PC-3 (cell line): ENCODE results near the gene ZNF330. TPM values are rescaled to one million over a fixed set of nuclear protein-coding genes. Genes with fewer than 3 reads are reported as not detected.

ENCODE experiments used
- ATAC-seq: fragments of 200-7000 bp; cut with Tn5 transposase; 2 replicates; pipeline ENCODE4 v1.9.1; 2020; ENCODE audit warnings: mild to moderate bottlenecking, moderate library complexity
- BruUV-seq: library from RNA; stranded (reverse); fragments of 400-500 nt; replicated peaks from 2 replicates; lab custom pipeline; 2021; lab: Mats Ljungman, UMichigan
- CTCF ChIA-PET: fragments of 300-600 bp; sonication (Branson Sonifier 250); formaldehyde crosslinking; loops from one replicate; lab custom pipeline; 2022; ENCODE audit warnings: antibody characterized with exemption; lab: Charles Lee
- POLR2A ChIA-PET: fragments of 300-600 bp; sonication (Branson Sonifier 250); formaldehyde crosslinking; loops from one replicate; lab custom pipeline; 2022; ENCODE audit warnings: antibody characterized with exemption; ENCODE audit not compliant: unreplicated experiment; lab: Charles Lee
- DNase-seq: peaks from one replicate; pipeline ENCODE4 v3.0.0-alpha.2; 2015
- H2AFZ ChIP-seq: fragments of 300-600 bp; sonication (generic); 2 replicates; pipeline ENCODE4 v1.6.0; 2016; ENCODE audit warnings: antibody characterized with exemption, low read length
- H3F3A ChIP-seq: fragments of 300-600 bp; sonication (generic); one replicate; pipeline ENCODE4 v1.6.0; 2017; ENCODE audit warnings: antibody characterized with exemption, low read length, control low read depth, mild to moderate bottlenecking; ENCODE audit not compliant: unreplicated experiment
- H3K27ac ChIP-seq: fragments of 300-600 bp; sonication (generic); 2 replicates; pipeline ENCODE4 v1.5.1; 2016; ENCODE audit warnings: mild to moderate bottlenecking, low read length
- H3K27me3 ChIP-seq: fragments of 300-600 bp; sonication (generic); 2 replicates; pipeline ENCODE4 v1.6.1; 2016; ENCODE audit warnings: low read length, mixed read lengths
- H3K36me3 ChIP-seq: fragments of 300-600 bp; sonication (generic); 2 replicates; pipeline ENCODE4 v1.6.1; 2016; ENCODE audit warnings: low read depth, mixed run types, low read length, mixed read lengths
- H3K4me1 ChIP-seq: fragments of 300-600 bp; sonication (generic); 2 replicates; pipeline ENCODE4 v1.5.1; 2016; ENCODE audit warnings: low read length; ENCODE audit not compliant: insufficient read depth
- H3K4me2 ChIP-seq: fragments of 300-600 bp; sonication (generic); 2 replicates; pipeline ENCODE4 v1.6.0; 2016; ENCODE audit warnings: low read length
- H3K4me3 ChIP-seq: fragments of 300-600 bp; sonication (generic); 2 replicates; pipeline ENCODE4 v1.5.1; 2016; ENCODE audit warnings: mild to moderate bottlenecking, low read length, mixed read lengths
- H3K79me2 ChIP-seq: fragments of 300-600 bp; sonication (generic); 2 replicates; pipeline ENCODE4 v1.6.1; 2017; ENCODE audit warnings: low read length, mixed read lengths
- H3K9ac ChIP-seq: fragments of 300-600 bp; sonication (generic); 2 replicates; pipeline ENCODE4 v1.6.0; 2016; ENCODE audit warnings: mild to moderate bottlenecking, low read length
- H3K9me2 ChIP-seq: fragments of 300-600 bp; sonication (generic); replicated peaks from 2 replicates; pipeline ENCODE4 v1.6.1; 2016; ENCODE audit warnings: mixed run types, low read length, mixed read lengths
- H3K9me3 ChIP-seq: fragments of 300-600 bp; sonication (generic); 2 replicates; pipeline ENCODE4 v1.6.1; 2016; ENCODE audit warnings: low read length, mixed read lengths
- H4K20me1 ChIP-seq: fragments of 300-600 bp; sonication (generic); 2 replicates; pipeline ENCODE4 v1.6.1; 2016; ENCODE audit warnings: low read length, mixed read lengths
- CTCF ChIP-seq: fragments of 300-600 bp; sonication (generic); conservative IDR thresholded peaks from 2 replicates; pipeline ENCODE4 v1.5.1; 2017; ENCODE audit warnings: antibody characterized with exemption, low read depth, mild to moderate bottlenecking, low read length
- EZH2 ChIP-seq: fragments of 300-600 bp; sonication (generic); IDR thresholded peaks from one replicate; pipeline ENCODE4 v1.6.1; 2017; ENCODE audit warnings: antibody characterized with exemption, mild to moderate bottlenecking, low read length; ENCODE audit not compliant: unreplicated experiment
- EZH2phosphoT487 ChIP-seq: fragments of 300-600 bp; sonication (generic); IDR thresholded peaks from 2 replicates; pipeline ENCODE4 v1.6.1; 2018; ENCODE audit warnings: mild to moderate bottlenecking, antibody characterized with exemption, low read length, borderline replicate concordance
- intact Hi-C: fragments of 100-400 bp; cut with micrococcal nuclease; formaldehyde crosslinking; loops from 2 replicates; pipeline ENCODE4 v1.9.0; 2023
- total RNA-seq: library from RNA; depleted of rRNA; stranded (reverse); fragments of >200 nt; gene quantifications from 2 replicates; pipeline ENCODE4 v1.2.3, GENCODE V29; 2014

The ZNF330 gene
- total RNA-seq, 1 experiment from 2014 or later = 44.4 TPM

GRCh38 chr4:141247430-141247780 lies 26.7 kb downstream of the ZNF330 start:
- no TSS peak for BruUV-seq
- Histone ChIP-seq H2AFZ (no peak overlapping the region), H3K9ac (no peak overlapping the region), H3K4me3 (no peak overlapping the region), H3K36me3 (no peaks in the 10 kb centered on the region), H3K27ac (no peak overlapping the region), H3K27me3 (no peaks in the 10 kb centered on the region), H3K79me2 (no peaks in the 10 kb centered on the region), H3K9me3 (no peaks in the 10 kb centered on the region), H3K9me2 (no peaks in the 10 kb centered on the region), H3F3A (no peaks in the 10 kb centered on the region), H3K4me1 (no peaks in the 10 kb centered on the region), H4K20me1 (no peaks in the 10 kb centered on the region), H3K4me2 (no peak overlapping the region)
- intact Hi-C loops = no loop called here
- DNase-seq (no peak), ATAC-seq (no peak)
- ChIA-PET POLR2A (no interaction called here), CTCF (no interaction called here)
- no peak for TF ChIP-seq EZH2
- TF ChIP-seq EZH2phosphoT487 = no peak
- no peak for TF ChIP-seq CTCF

GRCh38 chr4:141248029-141248428 lies 27.3 kb downstream of the ZNF330 start:
- Histone ChIP-seq H3K9me2 (no peaks in the 10 kb centered on the region), H3K79me2 (no peaks in the 10 kb centered on the region), H3K9me3 (no peaks in the 10 kb centered on the region), H3K27me3 (no peaks in the 10 kb centered on the region), H2AFZ (no peak overlapping the region), H4K20me1 (no peaks in the 10 kb centered on the region), H3K9ac (no peak overlapping the region), H3K4me1 (no peaks in the 10 kb centered on the region), H3K27ac (no peak overlapping the region), H3K36me3 (no peaks in the 10 kb centered on the region), H3K4me2 (no peak overlapping the region), H3F3A (no peaks in the 10 kb centered on the region), H3K4me3 (no peak overlapping the region)
- BruUV-seq = no TSS peak
- POLR2A ChIA-PET = no interaction called here
- DNase-seq = no peak
- CTCF ChIA-PET = no interaction called here
- intact Hi-C loops = no loop called here
- no peak for ATAC-seq
- TF ChIP-seq CTCF = no peak
- TF ChIP-seq EZH2phosphoT487 = no peak
- TF ChIP-seq EZH2 = no peak

GRCh38 chr4:141248486-141248885 lies 27.8 kb downstream of the ZNF330 start:
- ATAC-seq = no peak
- ChIA-PET POLR2A (no interaction called here), CTCF (no interaction called here)
- no TSS peak for BruUV-seq
- H3K79me2 ChIP-seq = no peaks in the 10 kb centered on the region
- H3K9ac ChIP-seq = no peak overlapping the region
- H3K9me2 ChIP-seq = no peaks in the 10 kb centered on the region
- no peaks in the 10 kb centered on the region for H3F3A ChIP-seq
- no peak overlapping the region for H3K4me3 ChIP-seq
- H2AFZ ChIP-seq = no peak overlapping the region
- H4K20me1 ChIP-seq = no peaks in the 10 kb centered on the region
- H3K36me3 ChIP-seq = no peaks in the 10 kb centered on the region
- TF ChIP-seq CTCF (no peak), EZH2phosphoT487 (no peak), EZH2 (no peak)
- no peak overlapping the region for H3K27ac ChIP-seq
- no peaks in the 10 kb centered on the region for H3K9me3 ChIP-seq
- no peaks in the 10 kb centered on the region for H3K4me1 ChIP-seq
- no peak overlapping the region for H3K4me2 ChIP-seq
- no peak for DNase-seq
- no peaks in the 10 kb centered on the region for H3K27me3 ChIP-seq
- intact Hi-C loops = no loop called here
